A673 (cell line): ENCODE measurements around the gene ZMYND8.

Experiments
- CTCF ChIP-seq: fragments of 300-800, 200-600 bp; sonication (generic); conservative IDR thresholded peaks from 2 replicates; pipeline ENCODE4 v1.5.1; 2017; ENCODE audit warnings: low read depth, mild to moderate bottlenecking, antibody characterized with exemption, low read length, moderate library complexity, mixed read lengths
- EZH2 ChIP-seq: fragments of 200-600 bp; sonication (generic); IDR thresholded peaks from 2 replicates; pipeline ENCODE4 v1.6.1; 2017; ENCODE audit warnings: borderline replicate concordance, low read depth, mild to moderate bottlenecking, mixed read lengths, antibody characterized with exemption, low read length; ENCODE audit not compliant: poor library complexity, severe bottlenecking

GRCh38 chr20:47206962-47207641, 149.4 kb downstream of the ZMYND8 start:
- TF ChIP-seq CTCF = no peak
- no peak for TF ChIP-seq EZH2
